GM19463 (cell line): Measurements from ENCODE around the gene NT5C3A.
"Not testable (repeated sequence)": the region's sequence is repeated elsewhere in the genome, so short reads cannot be mapped to it uniquely, and the experiment has no call there.

ENCODE experiments used
- ATAC-seq: cut with Tn5 transposase; IDR thresholded peaks from one replicate; pipeline ENCODE4 v1.9.1; 2021; ENCODE audit warnings: mild to moderate bottlenecking, moderate library complexity; ENCODE audit not compliant: unreplicated experiment

Gene NT5C3A

DNA sequence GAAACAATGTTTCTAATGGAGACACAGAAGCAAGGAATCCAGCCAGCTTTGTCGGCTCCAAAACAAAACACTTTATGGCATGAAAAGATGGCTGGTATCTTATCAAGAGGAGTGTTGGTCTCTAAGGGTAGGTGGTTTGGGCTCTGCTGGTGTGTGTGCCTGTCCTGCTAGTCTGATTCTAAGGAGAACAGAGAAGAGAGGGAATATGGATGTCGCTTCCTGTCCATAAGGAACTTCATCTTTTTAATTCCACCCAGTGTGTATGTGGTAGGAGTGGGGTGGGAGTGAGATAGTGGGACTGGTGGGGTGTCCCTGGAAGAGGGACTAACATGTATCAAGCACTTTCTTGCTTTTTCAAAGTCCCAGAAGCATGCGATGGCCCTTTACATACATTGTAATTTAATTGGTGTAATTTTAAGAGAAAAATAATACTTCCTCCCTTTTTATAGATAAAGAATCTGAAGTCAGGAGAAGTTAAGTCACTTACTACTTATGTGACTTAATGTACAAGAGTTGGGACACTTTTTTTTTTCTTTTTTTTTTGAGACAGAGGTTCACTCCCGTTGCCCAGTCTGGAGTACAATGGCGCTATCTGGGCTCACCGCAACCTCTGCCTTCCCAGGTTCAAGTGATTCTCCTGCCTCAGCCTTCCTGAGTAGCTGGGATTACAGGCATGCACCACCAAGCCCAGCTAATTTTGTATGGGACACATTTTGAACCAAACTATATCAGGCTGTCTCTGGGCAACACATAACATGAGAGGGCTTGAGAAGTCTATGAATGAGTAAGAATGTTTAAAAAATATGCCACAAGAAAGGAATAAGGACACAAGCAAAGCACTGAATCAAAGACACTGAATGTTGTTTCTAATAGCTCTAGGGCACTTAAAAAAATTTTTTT, 18.8 kb downstream of the NT5C3A start:
- ATAC-seq = no peak

DNA sequence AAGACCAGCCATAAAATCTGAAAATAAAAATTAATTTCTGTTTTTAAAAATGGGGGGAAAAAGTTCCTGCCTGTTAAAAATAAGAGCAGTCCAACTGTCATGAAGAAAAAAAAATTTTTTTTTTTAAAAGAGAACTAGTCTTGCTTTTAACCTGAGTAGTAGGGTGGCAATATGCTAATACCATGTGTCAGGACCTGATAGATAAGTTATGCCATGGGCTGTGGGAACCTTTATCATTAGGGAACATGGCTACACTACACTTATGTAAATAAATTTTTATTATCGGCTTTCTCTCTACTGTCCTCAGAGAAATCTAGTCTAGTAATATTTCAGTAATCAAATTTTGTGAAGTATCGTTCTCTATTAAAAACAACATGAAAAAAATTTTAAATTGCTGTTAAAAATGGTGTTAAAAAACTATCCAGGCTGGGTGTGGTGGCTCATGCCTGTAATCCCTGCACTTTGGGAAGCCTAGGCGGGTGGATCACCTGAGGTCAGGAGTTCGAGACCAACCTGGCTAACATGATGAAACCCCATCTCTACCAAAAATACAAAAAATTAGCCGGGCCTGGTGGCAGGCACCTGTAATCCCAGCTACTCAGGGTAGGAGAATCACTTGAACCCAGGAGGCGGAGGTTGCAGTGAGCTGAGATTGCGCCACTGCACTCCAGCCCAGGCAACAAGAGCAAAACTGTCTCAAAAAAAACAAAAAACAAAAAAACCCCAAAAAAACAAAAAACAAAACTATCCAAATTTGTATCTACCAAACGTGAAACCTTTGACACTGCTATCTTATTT, 20.7 kb downstream of the NT5C3A start:
- no peak for ATAC-seq

DNA sequence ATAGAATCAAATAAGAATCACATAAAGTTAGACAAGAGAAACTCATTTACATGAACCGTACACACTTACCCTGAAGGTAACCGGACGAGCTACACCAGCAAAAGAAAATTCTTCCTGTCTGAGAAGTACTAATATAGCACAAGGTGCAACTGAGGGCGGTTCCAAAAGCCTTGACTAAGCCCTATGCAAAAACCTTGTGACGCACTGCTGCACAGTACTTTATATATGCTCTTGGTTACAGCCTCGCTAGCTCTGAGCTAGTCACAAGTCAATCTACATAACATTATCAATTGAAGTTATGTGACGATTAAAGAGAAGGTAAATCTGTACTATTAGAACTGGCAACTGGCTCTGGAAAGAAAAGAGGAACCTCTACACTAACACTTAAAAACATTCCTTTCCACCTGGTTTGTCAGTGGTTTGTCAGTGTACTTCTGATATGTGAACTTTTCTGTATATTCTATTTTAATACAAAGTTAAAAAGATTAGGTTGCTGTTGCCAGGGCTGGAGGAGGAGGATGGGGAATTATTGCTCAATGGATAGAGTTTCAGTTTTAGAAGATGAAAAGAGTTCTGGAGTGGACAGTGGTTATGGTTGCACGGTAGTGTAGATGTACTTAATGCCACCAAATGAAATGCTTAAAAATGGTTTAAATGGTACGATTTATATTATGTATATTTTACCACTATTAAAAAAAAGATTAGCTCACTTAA, 21.6 kb downstream of the NT5C3A start:
- ATAC-seq = peak; percentile 92

DNA sequence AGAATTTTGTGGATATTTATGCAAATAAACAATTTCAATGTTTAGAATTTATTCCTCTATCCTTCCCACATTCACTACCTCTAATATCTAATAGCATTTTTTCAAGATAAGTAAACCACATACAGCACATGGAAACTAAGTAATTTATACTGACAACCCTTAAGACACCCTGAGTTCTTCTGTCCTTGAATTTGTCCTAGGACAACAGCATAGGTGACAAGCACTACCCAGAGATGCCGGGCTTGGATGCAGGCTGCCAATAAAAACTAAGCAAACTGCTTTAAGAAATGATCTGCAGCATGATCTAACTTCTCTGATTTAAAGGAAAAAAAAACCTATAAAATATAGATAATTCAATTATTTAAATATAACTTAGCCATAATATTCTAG, 22.7 kb downstream of the NT5C3A start:
- ATAC-seq = no peak

DNA sequence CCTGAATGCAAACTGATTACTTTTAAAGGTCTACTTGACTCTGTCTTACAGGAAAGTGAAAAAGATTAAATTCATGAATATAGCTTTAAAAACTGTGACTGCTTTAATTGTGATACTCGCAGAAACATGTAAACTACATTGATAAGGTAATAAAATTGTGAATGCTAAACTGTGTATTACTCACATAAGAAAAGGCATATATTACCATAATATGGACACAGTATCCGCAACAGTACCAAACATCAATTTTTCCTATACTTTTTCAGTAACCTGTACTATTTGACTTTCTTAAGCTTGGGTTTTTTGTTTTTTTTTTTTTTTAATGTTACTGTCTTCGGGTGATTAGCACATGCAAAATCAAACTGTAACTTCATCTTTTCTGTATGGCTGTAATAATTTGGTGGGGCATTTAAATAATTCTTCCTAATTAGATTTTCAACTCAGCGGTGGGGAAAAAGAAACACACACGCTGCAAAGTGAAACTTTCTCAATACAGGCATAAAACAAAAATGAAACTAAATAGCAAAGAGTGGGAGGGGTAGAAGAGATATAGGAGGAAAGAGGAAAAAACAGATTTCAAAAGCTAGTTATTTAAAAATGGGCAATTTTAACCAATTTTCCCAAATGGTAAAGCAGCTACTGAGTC, 23.2 kb downstream of the NT5C3A start:
- no peak for ATAC-seq

DNA sequence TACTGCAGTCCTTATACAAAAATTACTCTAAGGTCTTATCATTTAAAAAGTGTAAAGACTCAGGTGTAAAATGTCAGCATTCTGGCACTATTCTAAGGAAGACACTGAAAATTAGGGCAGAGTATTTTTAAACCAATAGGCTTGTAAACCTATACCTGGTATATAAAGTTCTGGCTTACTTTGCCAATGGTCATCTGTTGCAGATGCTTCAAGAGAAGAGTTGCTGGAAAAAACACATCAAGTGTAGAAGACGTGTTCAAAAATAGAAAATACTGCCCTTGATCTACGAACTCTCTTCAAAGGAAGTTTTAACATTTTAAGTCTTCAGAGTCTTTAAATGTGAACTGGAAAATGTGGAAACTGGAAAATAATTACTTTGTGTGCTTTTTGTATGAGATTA, 23.9 kb downstream of the NT5C3A start:
- no peak for ATAC-seq

DNA sequence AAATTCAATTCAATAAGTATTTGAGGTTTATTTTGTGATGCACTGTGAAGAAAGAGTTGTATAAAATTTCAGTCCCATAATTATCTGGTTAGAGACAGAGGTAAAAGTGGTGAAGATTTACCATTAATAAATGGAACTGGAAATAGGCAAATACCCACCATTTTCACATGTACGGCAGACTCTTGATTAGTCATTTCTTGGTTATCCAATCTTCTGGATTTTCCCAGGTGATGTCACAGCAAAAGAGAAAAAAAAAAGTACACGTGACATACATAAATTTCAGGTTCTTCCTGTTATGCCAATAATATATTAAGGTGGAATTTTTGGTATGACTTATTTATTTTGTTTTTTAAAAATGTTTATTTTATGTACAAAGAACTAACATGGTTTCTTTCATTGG, 26.8 kb downstream of the NT5C3A start:
- no peak for ATAC-seq

DNA sequence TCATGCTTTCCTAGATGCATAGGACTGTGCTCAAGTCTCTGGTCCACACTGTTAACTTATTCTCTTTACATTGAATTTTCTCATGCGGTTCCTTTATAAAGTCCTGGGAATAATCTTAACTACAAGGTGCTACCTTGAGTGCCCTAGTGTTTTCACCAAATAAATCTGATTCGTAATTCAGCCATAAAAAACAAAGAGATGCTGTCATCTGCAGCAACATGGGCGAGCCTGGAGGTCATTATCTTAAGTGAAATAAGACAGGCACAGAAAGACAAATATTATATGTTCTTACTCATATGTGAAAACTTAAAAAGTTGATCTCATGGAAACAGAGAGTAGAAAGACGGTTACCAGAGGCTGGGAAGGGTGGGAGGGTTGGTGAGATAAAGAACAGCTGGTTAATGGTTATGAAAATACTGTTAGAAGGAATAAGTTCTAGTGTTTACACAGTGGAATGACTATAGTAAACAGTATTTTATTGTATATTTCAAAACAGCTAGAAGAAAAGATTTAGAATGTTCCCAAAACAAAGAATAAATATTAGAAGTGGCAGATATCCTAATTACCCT, 38.3 kb downstream of the NT5C3A start:
- no peak for ATAC-seq

DNA sequence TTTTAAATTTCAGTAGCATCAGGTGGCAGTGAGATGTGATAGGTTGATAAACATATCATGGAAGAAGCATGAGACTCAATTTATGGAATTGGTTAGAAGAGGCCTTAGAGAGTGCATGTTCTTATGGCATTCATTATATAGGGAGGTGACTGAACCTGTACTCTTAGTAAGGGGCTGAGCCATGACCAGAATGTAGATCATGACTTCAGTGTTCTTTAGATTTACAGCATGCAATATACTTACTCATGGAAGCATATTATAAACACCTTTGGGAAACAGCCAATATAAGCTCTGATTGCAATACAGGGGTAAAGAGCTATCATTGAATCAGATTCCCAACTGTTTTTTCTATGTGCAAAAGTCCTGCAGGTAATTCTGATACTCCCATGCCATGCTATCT, 50.2 kb downstream of the NT5C3A start:
- ATAC-seq = no peak

DNA sequence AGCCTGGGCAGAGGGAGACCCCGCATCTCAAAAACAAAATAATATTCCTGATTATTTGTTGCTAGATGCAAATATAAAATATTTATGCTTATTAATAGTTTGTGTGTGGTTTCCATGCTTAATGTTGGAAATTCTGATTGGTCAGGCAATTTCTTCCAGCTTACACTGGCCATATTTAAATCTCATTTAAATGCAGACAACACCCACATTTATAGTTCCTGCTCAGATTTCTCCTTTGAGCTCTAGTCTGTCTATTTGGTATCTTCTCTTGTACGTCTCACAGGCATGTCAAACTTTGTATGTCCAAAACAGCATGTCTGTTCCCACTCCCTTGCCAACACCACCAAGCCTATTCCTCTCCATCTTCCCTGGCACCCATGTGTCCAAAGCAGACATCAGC, 52.8 kb downstream of the NT5C3A start:
- ATAC-seq = no peak

DNA sequence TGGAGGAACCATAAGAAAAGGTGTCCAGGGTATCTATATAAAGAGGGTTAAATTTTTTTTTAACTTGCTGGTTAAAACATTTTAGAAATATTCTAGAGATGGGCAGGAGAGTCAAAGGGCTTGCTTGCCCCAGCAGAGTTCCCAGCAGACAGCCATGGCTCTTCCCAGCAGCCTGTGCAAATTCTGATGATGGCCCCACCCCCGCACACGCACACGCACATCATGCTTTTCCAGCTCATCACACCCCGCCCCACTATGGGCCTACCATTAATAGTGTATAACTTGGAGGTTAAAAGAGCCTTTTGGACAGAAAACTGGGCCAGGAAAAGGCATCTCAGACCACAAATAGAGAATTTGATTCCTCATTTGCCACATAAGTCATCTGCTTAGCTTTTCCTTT, 56.9 kb downstream of the NT5C3A start:
- ATAC-seq = not testable (repeated sequence)

DNA sequence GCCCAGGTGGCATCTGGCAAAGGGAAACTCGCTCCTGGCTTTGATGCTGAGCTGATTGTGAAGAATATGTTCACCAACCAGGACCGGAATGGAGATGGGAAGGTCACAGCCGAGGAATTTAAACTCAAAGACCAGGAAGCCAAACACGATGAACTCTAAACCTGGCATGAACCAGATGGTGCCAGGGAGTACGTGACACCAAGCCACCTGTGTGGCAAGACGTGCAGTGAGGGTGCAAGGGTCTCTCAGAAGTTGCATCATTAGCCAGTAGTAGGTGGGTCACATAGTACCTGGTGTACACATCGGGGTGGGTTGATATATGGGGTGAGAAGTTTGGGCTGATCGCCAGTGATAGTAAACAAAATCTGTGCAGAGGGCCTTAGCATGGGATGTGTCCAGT, 57.4 kb downstream of the NT5C3A start:
- ATAC-seq = not testable (repeated sequence)

DNA sequence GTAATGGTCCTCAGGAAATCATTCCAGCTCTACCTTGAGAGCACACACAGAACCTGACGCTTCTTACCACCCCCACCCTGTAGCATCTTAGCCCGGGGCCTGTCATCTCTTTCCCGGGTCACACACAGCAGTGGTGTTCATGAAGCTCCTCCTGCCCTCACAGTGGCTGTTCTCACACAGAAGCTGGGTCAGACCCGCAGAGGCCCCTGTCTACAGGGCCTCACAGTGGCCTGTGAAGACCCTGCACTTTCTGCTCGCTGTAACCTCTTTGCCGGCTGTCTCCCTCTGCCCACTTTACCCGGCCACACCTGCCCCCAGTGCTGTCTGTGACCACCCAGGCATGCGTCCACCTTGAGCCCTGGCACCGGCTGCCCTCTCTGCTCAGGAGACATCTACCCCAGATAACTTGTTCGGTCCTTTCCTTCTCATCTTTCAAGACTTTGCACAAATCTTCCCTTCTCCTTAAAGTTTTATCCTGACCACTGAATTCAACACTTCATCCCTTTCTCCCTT, 58.4 kb downstream of the NT5C3A start:
- not testable (repeated sequence) for ATAC-seq

DNA sequence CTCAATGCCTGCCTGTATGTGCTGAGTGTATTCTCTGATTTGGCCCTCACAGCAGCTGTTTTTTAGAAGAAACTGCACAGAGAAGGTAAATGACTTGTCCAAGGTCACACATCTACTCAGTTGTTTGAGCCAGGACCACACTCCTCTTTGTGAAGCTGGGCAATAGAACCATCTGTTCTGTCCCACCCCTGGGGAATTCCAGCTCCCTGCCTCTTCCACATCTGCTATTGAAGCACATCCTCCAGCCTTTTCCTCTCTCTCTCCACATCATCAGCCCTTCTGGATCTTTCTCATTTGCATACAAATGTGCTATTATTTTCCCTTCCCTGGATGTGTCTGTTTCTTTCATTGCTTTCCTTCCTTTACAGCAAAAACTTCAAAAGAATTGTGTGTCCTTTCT, 59.5 kb downstream of the NT5C3A start:
- not testable (repeated sequence) for ATAC-seq

DNA sequence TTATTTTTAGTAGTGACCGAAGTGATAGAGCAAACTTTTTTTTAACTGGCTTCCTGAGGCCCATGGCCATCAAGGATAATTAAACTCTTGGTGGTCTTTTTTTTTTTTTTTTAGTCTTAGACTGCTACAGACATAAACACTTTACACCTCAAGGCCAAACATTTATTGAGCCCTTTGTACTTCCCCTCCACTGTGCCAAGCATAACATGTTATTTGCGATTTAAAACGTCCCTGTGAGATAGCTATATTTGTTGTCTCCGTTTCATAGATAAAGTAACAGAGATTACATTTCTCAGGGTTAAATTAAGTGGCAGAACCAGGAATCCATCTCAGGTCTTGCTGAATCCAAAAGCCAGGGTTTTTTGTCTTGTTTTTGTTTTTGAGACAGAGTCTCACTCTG, 63.2 kb downstream of the NT5C3A start:
- not testable (repeated sequence) for ATAC-seq

DNA sequence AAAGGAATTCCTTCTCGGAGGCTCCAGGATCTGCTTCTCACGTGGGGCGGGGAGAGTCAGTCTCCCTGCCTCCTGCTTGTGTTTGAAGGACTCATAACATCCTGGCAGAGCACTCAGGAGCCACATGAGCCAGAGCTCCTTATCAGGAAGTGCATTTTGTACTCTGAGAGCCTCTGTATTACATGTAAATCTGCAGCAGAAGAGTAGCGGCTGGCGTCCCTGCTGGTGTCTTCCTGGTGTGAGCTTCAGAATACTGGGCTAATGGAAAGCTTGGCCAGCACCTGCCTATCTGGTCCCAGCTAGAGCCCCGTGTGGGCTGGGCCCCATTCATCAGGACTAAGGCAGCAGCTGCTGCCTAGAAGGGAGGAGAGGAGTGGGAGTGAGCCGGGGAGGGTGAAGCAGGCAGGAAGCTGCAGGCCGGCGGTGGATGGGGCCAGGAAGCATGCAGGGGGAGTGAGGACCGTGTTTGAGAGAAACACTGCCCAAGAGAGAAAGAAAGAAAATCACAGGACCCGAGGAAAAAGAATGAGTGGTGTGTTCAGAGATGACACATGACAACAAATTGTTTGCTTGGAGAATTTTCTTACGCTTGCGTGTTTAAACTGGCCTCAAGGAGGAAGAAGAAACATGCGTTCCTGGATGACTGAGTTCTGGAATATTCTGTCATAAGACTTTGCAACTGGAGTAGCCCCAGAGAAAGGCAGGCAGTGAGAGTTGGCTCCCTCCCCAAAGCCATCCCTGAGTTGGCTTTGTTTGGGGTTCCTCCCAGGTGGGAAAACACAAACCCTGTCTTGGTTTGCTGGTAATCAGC, 64.0 kb downstream of the NT5C3A start:
- ATAC-seq = not testable (repeated sequence)

DNA sequence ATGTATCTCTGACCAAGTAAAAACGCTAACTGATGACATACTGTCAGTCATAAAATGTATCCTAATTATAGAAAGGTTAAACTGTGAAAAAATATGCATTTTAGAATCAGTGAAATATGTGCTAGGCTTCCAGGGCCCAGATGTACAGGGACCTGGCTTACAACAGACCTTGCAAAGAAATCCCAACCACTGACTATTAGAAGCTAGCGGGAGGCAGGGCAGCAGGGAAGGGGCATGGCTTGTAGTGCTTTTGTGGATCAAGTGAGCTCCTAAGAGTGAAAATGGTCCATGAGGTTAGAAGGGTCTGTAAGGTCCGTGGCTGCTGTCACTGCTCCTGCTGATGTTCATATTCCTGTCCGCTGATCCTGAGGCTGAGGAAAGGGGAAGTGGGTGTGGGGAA, 64.6 kb downstream of the NT5C3A start:
- ATAC-seq = not testable (repeated sequence)

DNA sequence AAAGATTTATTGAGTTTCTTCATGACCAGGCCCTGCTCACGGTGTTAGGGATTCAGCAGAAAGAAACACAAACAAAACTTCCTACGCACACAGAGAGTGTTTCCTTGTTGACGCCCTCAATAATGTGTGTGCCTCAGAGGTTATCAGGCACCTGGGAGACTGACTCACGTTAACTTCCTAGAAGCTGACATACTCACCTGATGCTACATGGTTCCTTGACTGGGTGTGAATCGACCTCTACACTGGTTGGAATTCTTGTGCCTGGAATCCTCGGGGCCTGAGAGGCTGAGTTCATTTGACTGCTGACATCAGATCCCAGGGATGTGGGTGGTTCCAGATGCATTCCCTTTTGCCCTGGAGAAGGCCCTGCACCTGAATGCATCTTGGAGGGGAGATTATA, 69.8 kb downstream of the NT5C3A start:
- not testable (repeated sequence) for ATAC-seq

DNA sequence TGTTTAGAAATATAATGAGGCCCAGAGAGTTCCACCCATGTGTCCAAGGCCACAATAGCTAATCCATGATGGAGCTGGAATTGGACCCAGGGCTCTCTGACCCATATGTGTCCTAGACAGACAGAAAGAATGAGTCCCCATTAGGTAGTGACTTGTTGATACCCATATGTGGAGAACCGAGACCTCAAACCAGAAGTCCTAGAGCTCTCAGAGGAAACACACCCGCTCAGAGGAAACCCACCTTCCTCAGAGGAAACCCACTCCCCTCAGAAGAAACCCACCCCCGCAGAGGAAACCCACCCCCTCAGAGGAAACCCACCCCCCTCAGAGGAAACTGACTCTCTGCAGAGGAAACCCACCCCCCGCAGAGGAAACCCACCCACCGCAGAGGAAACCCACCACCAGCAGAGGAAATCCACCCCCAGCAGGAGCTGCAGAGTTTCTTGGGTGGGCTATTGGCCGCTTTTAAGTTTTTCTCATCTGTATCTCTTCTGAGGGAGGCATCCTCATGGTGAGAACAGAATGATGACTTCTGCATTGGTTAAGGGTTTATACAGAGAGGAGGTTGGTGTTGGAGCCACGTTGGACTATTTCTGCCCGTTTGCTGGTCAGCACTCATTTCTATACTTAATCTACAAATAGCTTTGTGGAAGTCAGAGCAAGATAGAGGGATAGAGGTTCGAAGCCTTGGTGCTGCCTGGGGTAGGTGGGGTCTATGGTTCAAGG, 70.4 kb downstream of the NT5C3A start:
- not testable (repeated sequence) for ATAC-seq
